ENCODE measurements around the gene NLRP7.
"Not testable (repeated sequence)": the region's sequence is repeated elsewhere in the genome, so short reads cannot be mapped to it uniquely, and the experiment has no call there.

NLRP7 gene

DNA sequence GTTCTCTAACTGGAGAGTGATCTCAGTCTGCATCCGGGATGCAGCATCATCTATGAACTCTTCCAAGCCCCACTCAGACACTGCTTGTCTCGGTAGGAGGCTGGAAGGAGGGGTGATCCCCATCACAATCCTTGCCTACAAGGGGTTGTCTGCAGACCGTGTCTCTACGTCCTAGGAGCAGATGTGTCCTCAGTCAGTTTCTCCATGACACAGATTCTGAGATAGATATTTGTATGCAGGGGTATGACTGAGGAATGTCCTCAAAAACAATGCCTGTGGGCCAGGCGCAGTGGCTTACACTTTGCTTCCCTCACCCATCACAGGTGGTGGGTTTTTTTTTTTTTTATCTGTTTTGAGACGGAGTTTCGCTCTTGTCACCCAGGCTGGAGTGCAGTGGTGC, 40.5 kb downstream of the NLRP7 start:
- no peak overlapping the region for H3K4me3 ChIP-seq (ENCODE audit: low read depth, low read length)
- TF ChIP-seq, protein P1, sequence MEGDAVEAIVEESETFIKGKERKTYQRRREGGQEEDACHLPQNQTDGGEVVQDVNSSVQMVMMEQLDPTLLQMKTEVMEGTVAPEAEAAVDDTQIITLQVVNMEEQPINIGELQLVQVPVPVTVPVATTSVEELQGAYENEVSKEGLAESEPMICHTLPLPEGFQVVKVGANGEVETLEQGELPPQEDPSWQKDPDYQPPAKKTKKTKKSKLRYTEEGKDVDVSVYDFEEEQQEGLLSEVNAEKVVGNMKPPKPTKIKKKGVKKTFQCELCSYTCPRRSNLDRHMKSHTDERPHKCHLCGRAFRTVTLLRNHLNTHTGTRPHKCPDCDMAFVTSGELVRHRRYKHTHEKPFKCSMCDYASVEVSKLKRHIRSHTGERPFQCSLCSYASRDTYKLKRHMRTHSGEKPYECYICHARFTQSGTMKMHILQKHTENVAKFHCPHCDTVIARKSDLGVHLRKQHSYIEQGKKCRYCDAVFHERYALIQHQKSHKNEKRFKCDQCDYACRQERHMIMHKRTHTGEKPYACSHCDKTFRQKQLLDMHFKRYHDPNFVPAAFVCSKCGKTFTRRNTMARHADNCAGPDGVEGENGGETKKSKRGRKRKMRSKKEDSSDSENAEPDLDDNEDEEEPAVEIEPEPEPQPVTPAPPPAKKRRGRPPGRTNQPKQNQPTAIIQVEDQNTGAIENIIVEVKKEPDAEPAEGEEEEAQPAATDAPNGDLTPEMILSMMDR (IDR thresholded peaks at IDR 0.05; ENCODE audit: low read depth, low read length): no peak
- DNase-seq (ENCODE audit: low read depth, low spot score): no peak
- in situ Hi-C loops (cut with HindIII; ENCODE audit: low sequenced_read_pairs): no loop called here

GRCh38 chr19:54905803-54906511, 41.4 kb downstream of the NLRP7 start, which contains the start of gene NCR1:
NCR1 (plus strand) TSS chr19:54906148; CDS start chr19:54906188, 40 bp downstream.
- no peak within 1 kb of the TSS for H3K4me3 ChIP-seq (ENCODE audit: low read depth, low read length)
- DNase-seq (ENCODE audit: low read depth, low spot score): no peak
- in situ Hi-C loops (cut with HindIII; ENCODE audit: low sequenced_read_pairs): no loop called here
- TF ChIP-seq, protein P1 (IDR thresholded peaks at IDR 0.05; ENCODE audit: low read depth, low read length): no peak

GRCh38 chr19:54905421-54905802, 41.9 kb downstream of the NLRP7 start:
- no peak overlapping the region for H3K4me3 ChIP-seq (ENCODE audit: low read depth, low read length)
- TF ChIP-seq, protein P1 (IDR thresholded peaks at IDR 0.05; ENCODE audit: low read depth, low read length): no peak
- in situ Hi-C loops (cut with HindIII; ENCODE audit: low sequenced_read_pairs): no loop called here
- DNase-seq (ENCODE audit: low read depth, low spot score): no peak

GRCh38 chr19:54904261-54904660, 43.1 kb downstream of the NLRP7 start:
- DNase-seq (ENCODE audit: low read depth, low spot score); H3K4me3 ChIP-seq (ENCODE audit: low read depth, low read length); in situ Hi-C loops (cut with HindIII; ENCODE audit: low sequenced_read_pairs): not testable (repeated sequence)

- in situ Hi-C loops (cut with HindIII; ENCODE audit: low sequenced_read_pairs): no loop called here
- TF ChIP-seq, protein P1 (IDR thresholded peaks at IDR 0.05; ENCODE audit: low read depth, low read length): no peak
- DNase-seq (ENCODE audit: low read depth, low spot score): no peak
- no peak overlapping the region for H3K4me3 ChIP-seq (ENCODE audit: low read depth, low read length)
Measured at GRCh38 chr19:54903303-54903702, 44.0 kb downstream of the NLRP7 start.

DNA sequence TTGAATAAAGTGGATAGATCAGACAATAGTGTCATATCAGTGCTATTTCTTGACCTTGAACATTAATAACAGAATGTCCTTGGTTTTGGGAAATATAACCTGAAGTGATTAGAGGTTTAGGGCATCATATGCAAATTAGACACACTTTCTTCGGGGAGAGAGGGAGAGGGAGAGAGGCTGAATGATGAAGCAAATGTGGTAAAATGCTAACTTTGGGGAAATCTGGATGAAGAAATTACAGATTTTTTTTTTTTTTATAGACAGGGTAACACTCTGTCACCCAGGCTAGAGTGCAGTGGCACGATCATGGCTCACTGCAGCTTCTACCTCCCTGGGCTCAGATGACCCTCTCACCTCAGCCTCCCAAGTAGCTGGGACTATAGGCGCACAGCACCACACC, 45.3 kb downstream of the NLRP7 start:
- in situ Hi-C loops (cut with HindIII; ENCODE audit: low sequenced_read_pairs): no loop called here
- H3K4me3 ChIP-seq (ENCODE audit: low read depth, low read length): no peak overlapping the region
- DNase-seq (ENCODE audit: low read depth, low spot score): no peak
- TF ChIP-seq, protein P1 (IDR thresholded peaks at IDR 0.05; ENCODE audit: low read depth, low read length): no peak

- H3K4me3 ChIP-seq (ENCODE audit: low read depth, low read length); in situ Hi-C loops (cut with HindIII; ENCODE audit: low sequenced_read_pairs); DNase-seq (ENCODE audit: low read depth, low spot score): not testable (repeated sequence)
Measured at GRCh38 chr19:54901153-54901552, 46.2 kb downstream of the NLRP7 start.

DNA sequence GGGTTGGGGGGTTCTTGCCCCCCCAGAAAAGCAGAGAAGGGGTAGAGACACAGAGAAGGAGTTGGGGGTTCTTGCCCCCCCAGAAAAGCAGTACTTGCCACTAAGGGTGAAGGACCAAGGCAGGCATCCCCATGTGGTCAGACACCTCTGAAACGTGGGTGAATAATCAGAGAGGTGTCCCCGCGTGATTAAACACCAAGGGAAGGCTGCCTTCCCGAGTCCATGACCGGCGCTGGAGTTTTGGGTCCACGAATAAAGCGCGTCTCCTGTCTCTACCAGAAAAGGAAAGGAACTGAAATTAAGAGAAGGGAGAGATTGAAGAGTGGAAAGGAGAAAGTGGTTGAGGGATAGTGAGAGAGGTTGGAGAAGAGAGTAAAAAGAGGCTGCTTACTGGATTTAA, 47.7 kb downstream of the NLRP7 start:
- DNase-seq (ENCODE audit: low read depth, low spot score); in situ Hi-C loops (cut with HindIII; ENCODE audit: low sequenced_read_pairs); H3K4me3 ChIP-seq (ENCODE audit: low read depth, low read length): not testable (repeated sequence)

GRCh38 chr19:54898685-54899084, 48.6 kb downstream of the NLRP7 start:
- H3K4me3 ChIP-seq (ENCODE audit: low read depth, low read length); DNase-seq (ENCODE audit: low read depth, low spot score); in situ Hi-C loops (cut with HindIII; ENCODE audit: low sequenced_read_pairs): not testable (repeated sequence)

Data from astrocyte of the spinal cord (primary cell).